ENCODE measurements around the gene SYNE1.
"Not testable (repeated sequence)": the region's sequence is repeated elsewhere in the genome, so short reads cannot be mapped to it uniquely, and the experiment has no call there.

Gene SYNE1

GRCh38 chr6:152478377-152479010, 158.7 kb downstream of the SYNE1 start:
- no peak for DNase-seq

DNA sequence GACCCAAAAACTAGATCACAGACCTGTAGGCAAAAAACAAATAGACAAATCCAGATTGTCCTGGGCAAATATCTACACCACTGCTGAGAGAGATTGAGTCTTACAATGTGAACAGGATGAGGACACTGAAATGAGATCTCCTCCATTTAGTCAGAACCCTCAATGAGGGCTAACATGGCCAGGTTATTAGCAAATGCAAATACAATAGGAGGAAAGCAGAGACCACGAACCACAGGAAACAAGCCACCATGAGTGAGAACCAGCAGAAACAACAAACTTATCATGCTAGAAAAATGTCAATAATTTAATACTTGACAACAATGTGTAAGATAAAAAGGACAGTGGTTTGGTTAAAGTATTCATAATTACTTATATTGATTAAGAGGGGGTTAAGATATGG, 162.8 kb downstream of the SYNE1 start:
- DNase-seq, result no peak

DNA sequence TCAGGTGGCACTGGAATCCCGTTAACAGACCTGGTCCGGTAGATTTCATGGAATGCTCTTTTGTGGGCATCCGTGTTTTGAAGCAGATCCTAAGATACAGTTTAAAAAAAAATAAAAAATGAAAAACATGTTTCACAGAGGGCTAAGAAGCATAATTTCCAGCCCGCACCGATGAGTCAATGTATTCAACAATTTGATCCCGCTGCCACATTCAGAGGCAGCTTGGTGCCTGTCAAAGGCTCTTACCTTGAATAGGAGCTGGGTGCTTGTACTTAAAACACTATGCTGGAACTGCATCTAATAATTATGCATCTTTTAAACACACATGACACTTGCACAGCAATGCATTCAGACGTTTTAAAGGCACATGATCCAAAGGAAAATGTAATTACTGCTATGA, 164.8 kb downstream of the SYNE1 start:
- no peak for DNase-seq

DNA sequence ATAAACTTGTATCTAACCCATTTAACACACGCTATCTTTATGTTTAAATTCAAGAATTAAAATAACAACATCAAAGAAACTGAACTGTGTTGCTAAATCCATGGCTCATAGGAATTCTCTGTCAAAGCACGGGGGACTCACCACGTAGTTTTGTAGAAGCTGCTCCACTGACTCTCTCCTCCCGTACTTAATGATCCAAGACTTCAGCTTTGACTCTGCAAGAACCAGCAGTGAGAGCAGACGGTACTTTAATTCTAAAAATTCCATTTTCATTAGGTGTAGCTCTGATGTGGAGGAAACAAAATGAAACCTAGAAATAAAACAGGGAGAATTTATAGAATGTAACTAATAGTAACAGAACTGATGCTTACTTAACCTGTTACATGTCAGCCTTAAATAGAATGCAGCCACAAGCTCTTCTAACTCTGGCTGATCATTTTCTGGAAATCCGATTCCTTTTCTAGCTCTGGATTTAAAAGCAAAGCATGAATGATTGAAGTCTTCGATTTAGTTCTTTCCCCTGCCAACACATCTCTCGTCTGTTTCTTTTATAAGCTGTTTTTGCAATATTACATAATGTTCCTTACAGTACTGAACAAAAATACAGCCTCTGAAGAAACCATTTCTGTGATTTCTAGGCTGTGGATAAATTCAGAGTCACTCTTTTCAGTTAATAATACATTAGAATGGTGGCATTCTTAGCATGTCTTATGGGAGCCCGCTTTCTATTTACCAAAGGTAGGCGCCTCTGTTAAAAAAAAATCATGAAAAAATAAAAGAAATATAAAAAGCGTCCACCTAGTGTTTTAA, 165.5 kb downstream of the SYNE1 start:
- DNase-seq, result no peak

DNA sequence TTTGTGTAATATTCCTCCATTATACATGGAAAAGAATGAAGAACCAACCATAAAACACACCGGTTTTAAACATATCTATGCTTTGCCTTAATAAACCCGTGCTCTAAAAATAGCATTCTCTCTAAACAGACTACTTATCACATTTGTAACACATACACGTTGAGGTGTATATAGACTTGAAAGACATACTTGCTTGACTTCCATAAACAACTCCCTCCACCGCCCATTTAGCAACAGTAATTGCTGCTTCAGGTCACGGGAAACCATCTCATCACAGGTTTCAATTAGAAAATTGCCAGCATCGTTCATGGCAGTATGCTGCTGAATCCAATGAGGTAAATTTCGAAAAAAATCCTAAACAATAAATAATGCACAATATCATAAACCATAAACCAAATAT, 174.0 kb downstream of the SYNE1 start:
- no peak for DNase-seq

- DNase-seq, result no peak
Measured at GRCh38 chr6:152462716-152463115, 174.4 kb downstream of the SYNE1 start.

GRCh38 chr6:152461556-152461955, 175.6 kb downstream of the SYNE1 start:
- no peak for DNase-seq

GRCh38 chr6:152458648-152459644, 178.2 kb downstream of the SYNE1 start:
- DNase-seq, result no peak

GRCh38 chr6:152457949-152458624, 179.1 kb downstream of the SYNE1 start:
- DNase-seq, result no peak

GRCh38 chr6:152454003-152454402, 183.2 kb downstream of the SYNE1 start:
- no peak for DNase-seq

DNA sequence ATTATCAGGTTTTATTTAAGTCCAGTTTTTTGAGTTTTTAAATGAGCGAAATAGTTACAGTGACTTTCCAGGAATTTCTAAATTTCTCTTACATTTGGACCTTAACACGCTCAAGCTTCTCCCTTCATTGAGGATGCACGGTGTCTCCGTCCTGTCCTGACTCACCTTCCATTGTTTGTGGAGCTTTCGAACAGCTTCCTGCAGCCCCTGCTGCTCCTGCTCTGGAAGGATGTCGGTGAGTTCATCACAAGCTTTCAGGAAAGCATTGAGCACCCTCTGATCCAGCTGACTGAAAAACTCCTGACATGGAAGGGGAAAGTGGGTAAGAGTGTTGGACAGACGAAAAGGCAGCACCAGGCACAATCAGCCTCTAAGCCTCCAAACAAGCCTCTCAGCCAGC, 183.7 kb downstream of the SYNE1 start:
- no peak for DNase-seq

GRCh38 chr6:152452639-152453038, 184.5 kb downstream of the SYNE1 start:
- no peak for DNase-seq

DNA sequence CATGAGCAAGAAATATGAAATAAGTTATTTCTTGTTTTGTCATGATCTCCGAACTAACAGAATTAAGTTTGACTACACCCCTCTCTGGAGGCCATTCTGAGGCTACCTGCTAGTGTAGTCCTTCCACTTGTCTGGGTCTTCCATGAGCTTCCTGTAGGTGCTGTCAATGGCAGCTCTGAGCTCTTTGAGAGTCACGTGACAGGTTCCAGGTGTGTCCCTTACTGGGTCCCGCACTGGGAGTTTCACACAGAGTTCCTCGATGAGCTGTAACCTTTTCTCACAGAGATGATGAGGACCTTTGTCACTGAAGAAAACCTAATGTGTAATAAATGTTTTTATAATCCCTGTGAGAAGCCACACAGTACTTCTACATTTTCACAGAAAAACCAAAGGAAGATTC, 186.6 kb downstream of the SYNE1 start:
- no peak for DNase-seq

DNA sequence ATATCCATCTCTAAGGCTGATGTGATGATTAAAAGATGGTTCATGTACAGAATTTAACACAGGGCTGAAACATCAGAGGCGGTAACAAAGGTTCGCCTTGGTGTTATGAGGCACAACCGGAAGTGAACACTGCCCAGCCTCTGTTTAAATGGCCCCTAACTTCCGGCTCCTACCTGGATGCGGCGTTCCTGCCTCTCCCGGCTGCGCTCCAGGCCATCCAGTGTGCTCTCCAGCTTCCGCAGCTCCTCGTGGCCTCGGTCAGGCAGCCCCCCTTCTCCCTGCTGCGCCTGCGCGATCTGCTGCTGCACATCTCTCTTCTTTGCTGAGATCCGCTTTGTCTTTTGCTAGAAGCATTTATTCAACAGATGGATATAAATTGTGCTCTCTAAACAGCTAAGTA, 195.3 kb downstream of the SYNE1 start:
- no peak for DNase-seq

DNA sequence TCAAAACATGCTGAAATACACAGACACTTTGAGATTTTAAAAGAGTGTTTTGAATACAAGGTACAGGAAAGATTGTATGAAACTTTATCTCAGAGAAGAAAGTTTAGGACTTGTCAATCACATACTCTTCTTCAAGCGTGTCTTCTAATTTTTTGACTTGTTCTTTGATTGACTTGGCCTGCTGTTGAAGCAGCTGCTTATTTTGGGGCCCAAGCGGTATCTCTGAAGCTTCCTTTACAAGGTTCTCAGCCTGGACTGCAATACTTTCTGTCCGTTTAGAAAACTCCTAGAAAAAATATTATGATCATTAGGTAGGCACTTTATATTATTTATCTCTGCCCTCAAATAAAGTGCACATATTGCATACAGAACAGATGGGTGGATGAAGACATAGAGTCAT, 201.3 kb downstream of the SYNE1 start:
- no peak for DNase-seq

GRCh38 chr6:152432758-152433157, 204.4 kb downstream of the SYNE1 start:
- DNase-seq, result no peak

- DNase-seq, result no peak
Measured at GRCh38 chr6:152428126-152428525, 209.0 kb downstream of the SYNE1 start.

GRCh38 chr6:152426276-152426675, 210.9 kb downstream of the SYNE1 start:
- DNase-seq, result no peak

GRCh38 chr6:152423216-152424103, 213.7 kb downstream of the SYNE1 start:
- no peak for DNase-seq

DNA sequence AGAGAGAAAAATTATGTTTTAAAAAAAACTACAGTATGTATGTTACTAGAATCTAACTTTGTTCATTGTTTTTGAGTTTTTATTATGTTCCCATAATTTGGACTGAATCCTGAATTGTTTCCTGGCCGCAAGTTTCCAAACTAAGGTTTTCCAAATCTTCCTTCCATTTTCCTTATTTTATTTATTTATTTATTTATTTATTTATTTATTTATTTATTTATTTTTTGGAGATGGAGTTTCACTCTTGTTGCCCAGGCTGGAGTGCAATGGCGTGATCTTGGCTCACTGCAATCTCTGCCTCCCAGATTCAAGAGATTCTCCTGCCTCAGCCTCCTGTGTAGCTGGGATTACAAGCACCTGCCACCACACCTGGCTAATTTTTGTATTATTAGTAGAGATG, 215.7 kb downstream of the SYNE1 start:
- DNase-seq, result not testable (repeated sequence)

- no peak for DNase-seq
Measured at GRCh38 chr6:152420696-152421095, 216.5 kb downstream of the SYNE1 start.

DNA sequence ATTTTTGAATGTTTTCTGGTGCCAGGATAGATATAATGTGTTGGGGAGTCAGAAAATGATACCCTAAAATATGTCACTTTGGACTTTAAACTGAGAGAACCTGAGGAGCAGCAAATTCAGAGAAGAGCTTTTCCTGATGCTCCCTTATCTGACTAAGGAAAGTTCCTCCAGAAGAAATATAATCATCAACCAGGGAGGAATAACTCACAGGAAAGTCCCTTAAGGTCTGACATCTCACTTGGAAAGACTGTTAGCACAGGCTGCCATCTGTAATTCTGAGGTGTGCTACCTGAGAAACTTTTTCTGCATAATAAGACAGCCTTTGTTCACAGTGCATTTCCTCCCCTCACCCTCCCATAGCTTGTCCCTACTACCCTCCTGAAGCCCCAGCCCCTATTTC, 218.6 kb downstream of the SYNE1 start:
- no peak for DNase-seq

All from RPMI8226 (cell line).